K562 (cell line): Measurements from ENCODE around the gene AHSA1. TPM values are rescaled to one million over a fixed set of nuclear protein-coding genes. Genes with fewer than 3 reads are reported as not detected.

Experiments used
- CUX1 ChIP-seq: fragments of 200-800 bp; sonication (Bioruptor generic); IDR thresholded peaks from 2 replicates; pipeline ENCODE4 v1.6.1; 2016; ENCODE audit warnings: missing genetic modification characterization, missing compliant biosample characterization
- ELK1 ChIP-seq: sonication (generic); formaldehyde crosslinking; IDR thresholded peaks from 2 replicates; pipeline ENCODE4 v1.8.1; 2022; ENCODE audit warnings: missing genetic modification reagents
- EP300 ChIP-seq: IDR thresholded peaks from 2 replicates; pipeline ENCODE4 v1.6.1; 2012; ENCODE audit warnings: low read length, improper control_type of control experiment
- HDGF ChIP-seq: fragments of 450-650 bp; IDR thresholded peaks from 2 replicates; pipeline ENCODE4 v1.6.1; 2016
- ZFP36 ChIP-seq: fragments of 150-350 bp; IDR thresholded peaks from 2 replicates; pipeline ENCODE4 v1.6.1; 2018; ENCODE audit warnings: low read length, low read depth; ENCODE audit not compliant: partially characterized antibody
- ZNF407 ChIP-seq: fragments of 450-650 bp; IDR thresholded peaks from 2 replicates; pipeline ENCODE4 v1.6.1; 2016; ENCODE audit warnings: low read depth
- ZNF444 ChIP-seq: fragments of 250-450 bp; sonication (Bioruptor Pico); IDR thresholded peaks from 2 replicates; pipeline ENCODE4 v1.4.0; 2020; ENCODE audit warnings: mild to moderate bottlenecking, moderate library complexity
- ZNF644 ChIP-seq: fragments of 200-800 bp; sonication (Bioruptor generic); IDR thresholded peaks from 2 replicates; pipeline ENCODE4 v1.6.1; 2016; ENCODE audit warnings: low read depth, missing genetic modification characterization, missing compliant biosample characterization
- ZNF75A ChIP-seq: fragments of 450-650 bp; formaldehyde crosslinking; IDR thresholded peaks from 2 replicates; pipeline ENCODE4 v1.4.0; 2020; ENCODE audit warnings: mild to moderate bottlenecking
- polyA plus RNA-seq, 8 experiments: library from polyadenylated mRNA; depleted of rRNA in 4 of 8; stranded (reverse) in 5 of 8; unstranded in 3 of 8; fragments of >200 nt; fragmentation: Nextera tagmentation in 2 of 8; fragmentation: Illumina TruSeq in 1 of 8; extraction: Ambion mirVana in 2 of 8; extraction: Trizol in 1 of 8; gene quantifications; 2 replicates each; pipeline versions ENCODE4 v1.2.1 to v1.2.3, GENCODE V29; 2011 to 2014; ENCODE audit warnings: inconsistent platforms in 1 of 8, missing spikeins in 1 of 8
- total RNA-seq, 7 experiments: library from RNA; depleted of rRNA in 6 of 7; stranded (reverse); fragments of >200 nt in 6 of 7; fragmentation: Illumina TruSeq in 2 of 7; extraction: Trizol in 2 of 7; gene quantifications; 2 replicates each; pipeline versions ENCODE4 v1.2.1 to v1.2.3, GENCODE V29; 2011 to 2021; ENCODE audit warnings: low replicate concordance in 1 of 7

Gene AHSA1
- total and polyA plus RNA-seq, 9 of the 15 experiments (the other 6 are each of a cell fraction or from before 2014, with no cell fraction given) = 41.4 to 317 (median 184) TPM

- TF ChIP-seq CUX1 = no peak
- 0 out of 2 replicates have a peak, but pooled peaks have one; percentile 80 for TF ChIP-seq ZNF644 (tag)
- TF ChIP-seq ZNF407 = no peak
- TF ChIP-seq ELK1 (CRISPR knock-in tag) = no peak
- no peak for TF ChIP-seq HDGF
- no peak for TF ChIP-seq ZNF75A (CRISPR knock-in tag)
- TF ChIP-seq ZFP36 = peak; percentile 80
- no peak for TF ChIP-seq ZNF444 (CRISPR knock-in tag)
- no peak for TF ChIP-seq EP300
Observed at GRCh38 chr14:77457522-77458248, at the start of gene AHSA1, which contains the start of gene VIPAS39 (continued).
